CD4-positive, alpha-beta T cell (primary cell): ENCODE measurements around the gene NDUFS7. TPM values are rescaled to one million over a fixed set of nuclear protein-coding genes. Genes with fewer than 3 reads are reported as not detected.
A peak's percentile ranks its signal among the peaks of the same experiment; 100 is the strongest.

Experiments
- ATAC-seq: fragments of 200-7000 bp; cut with Tn5 transposase; one replicate; pipeline ENCODE4 v1.10.0; 2022; ENCODE audit warnings: mild to moderate bottlenecking; ENCODE audit not compliant: poor library complexity
- CTCF ChIA-PET: fragments of 350-600 bp; sonication (Branson Sonifier 250); formaldehyde crosslinking; loops from one replicate; lab custom pipeline; 2021; ENCODE audit warnings: antibody characterized with exemption, inconsistent platforms; lab: Charles Lee
- POLR2A ChIA-PET: fragments of 350-600 bp; sonication (Branson Sonifier 250); formaldehyde crosslinking; loops from one replicate; lab custom pipeline; 2021; ENCODE audit warnings: antibody characterized with exemption, inconsistent platforms; lab: Charles Lee
- DNase-seq, 14 experiments: peaks; one replicate each; pipeline ENCODE4 v3.0.0-alpha.2; 2013 to 2020; ENCODE audit warnings: mixed read lengths in 2 of 14
- H3K27ac ChIP-seq, 2 donors: one replicate each; pipeline versions ENCODE4 v1.5.1 to v1.7.0; 2013; ENCODE audit warnings: low read length in 2 of 2, low read depth in 1 of 2, mild to moderate bottlenecking in 1 of 2
- H3K27me3 ChIP-seq, 2 experiments: 1 replicate in 1 of 2; 2 replicates in 1 of 2; pipeline versions ENCODE4 v1.6.1 to v1.7.0; 2013; ENCODE audit warnings: low read length in 2 of 2, control low read depth in 1 of 2, mild to moderate bottlenecking in 1 of 2, moderate library complexity in 1 of 2; ENCODE audit not compliant: insufficient read depth in 2 of 2, control insufficient read depth in 1 of 2
- H3K36me3 ChIP-seq: one replicate; pipeline ENCODE4 v1.6.1; 2013; ENCODE audit warnings: low read length, control low read depth; ENCODE audit not compliant: insufficient read depth
- H3K4me1 ChIP-seq: one replicate; pipeline ENCODE4 v1.6.1; 2013; ENCODE audit warnings: low read length, control low read depth; ENCODE audit not compliant: insufficient read depth
- H3K4me3 ChIP-seq: one replicate; pipeline ENCODE4 v1.5.1; 2013; ENCODE audit warnings: mild to moderate bottlenecking, low read length, moderate library complexity
- H3K9me3 ChIP-seq, 2 experiments: 1 replicate in 1 of 2; 2 replicates in 1 of 2; pipeline versions ENCODE4 v1.6.1 to v1.7.0; 2013; ENCODE audit warnings: low read length in 2 of 2, mild to moderate bottlenecking in 2 of 2, control low read depth in 1 of 2, moderate library complexity in 1 of 2; ENCODE audit not compliant: control insufficient read depth in 1 of 2, insufficient read depth in 1 of 2
- H3K27ac Mint-ChIP-seq: one replicate; pipeline ENCODE4 v1.8.0; 2020; ENCODE audit warnings: mixed read lengths
- H3K27me3 Mint-ChIP-seq: one replicate; pipeline ENCODE4 v1.8.0; 2021; ENCODE audit warnings: mixed read lengths
- H3K36me3 Mint-ChIP-seq: one replicate; pipeline ENCODE4 v1.8.0; 2021; ENCODE audit warnings: low read depth, mixed read lengths
- H3K4me1 Mint-ChIP-seq: one replicate; pipeline ENCODE4 v1.8.0; 2021; ENCODE audit warnings: low read depth, mixed read lengths
- H3K4me3 Mint-ChIP-seq: one replicate; pipeline ENCODE4 v1.8.0; 2020; ENCODE audit warnings: mild to moderate bottlenecking, mixed read lengths
- H3K9me3 Mint-ChIP-seq: one replicate; pipeline ENCODE4 v1.8.0; 2020; ENCODE audit warnings: mixed read lengths
- CTCF ChIP-seq: fragments of 200-600 bp; IDR thresholded peaks from one replicate; pipeline ENCODE4 v1.8.0; 2022; ENCODE audit warnings: antibody characterized with exemption, mild to moderate bottlenecking
- intact Hi-C, 2 experiments: fragments of 100-400 bp; cut with DNase I in 1 of 2; cut with micrococcal nuclease in 1 of 2; formaldehyde crosslinking; loops; one replicate each; pipeline versions ENCODE4 v1.15.1 to v1.9.0; 2023 to 2025; cut with DNase I, micrococcal nuclease
- total RNA-seq, 174 experiments: library from RNA in 2 of 174; stranded (reverse) in 2 of 174; gene quantifications; one replicate each; pipeline ENCODE4 v1.2.3 and lab custom pipeline; 2021 to 2026

Gene NDUFS7
- total RNA-seq, 2 experiments from 2014 or later: 40.0 to 42.6 TPM

DNA sequence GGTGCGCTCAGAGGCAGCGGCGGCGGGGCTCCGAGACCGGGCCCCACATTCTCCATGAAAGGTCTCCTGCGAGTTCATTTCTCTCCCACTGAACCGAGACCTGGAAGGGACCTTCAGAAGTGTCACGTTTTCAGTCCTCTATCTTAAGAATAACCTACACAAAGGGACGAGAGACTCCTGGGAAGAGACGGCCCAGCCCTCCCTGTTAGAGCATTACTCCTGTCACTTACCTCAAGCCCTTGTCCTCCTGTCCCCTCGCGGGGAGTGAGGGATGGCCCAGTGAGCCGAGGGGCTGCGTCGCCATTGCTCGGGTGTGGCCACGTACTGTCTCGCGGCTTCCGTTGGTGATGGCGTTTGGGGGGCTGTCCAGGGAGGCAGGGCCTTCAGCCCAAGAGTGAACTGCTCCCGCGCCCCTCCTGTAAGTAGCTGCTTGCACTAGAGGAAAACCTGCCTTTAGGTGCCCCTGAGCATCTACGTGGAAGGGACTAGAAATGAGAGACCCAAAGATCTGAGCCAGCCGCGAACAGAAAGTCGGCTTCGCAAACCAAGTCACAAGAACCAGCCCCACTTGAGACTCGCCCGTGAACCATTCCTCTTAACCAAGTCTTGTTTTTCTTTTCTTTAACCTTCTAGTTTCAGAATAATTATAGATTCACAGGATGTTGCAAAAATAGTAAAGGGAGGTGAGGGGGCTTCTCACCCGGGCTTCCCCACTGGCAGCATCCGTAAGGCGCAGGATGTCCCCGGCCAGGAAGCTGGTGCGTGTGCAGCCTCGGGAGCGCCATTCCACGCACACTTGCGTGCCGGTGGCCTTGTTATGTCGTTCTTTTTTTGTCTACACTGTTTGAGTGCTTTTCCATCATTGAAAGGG lies 21.1 kb upstream of the NDUFS7 start:
- Histone ChIP-seq H3K36me3 (peaks cover 41% of the 10 kb centered on the region), H3K4me1 (peaks cover 17% of the 10 kb centered on the region), H3K27ac (no peak overlapping the region), H3K4me3 (no peak overlapping the region), H3K27me3 (no peaks in the 10 kb centered on the region), H3K9me3 (no peaks in the 10 kb centered on the region)
- Mint-ChIP-seq H3K36me3 (peaks cover 49% of the 10 kb centered on the region), H3K9me3 (no peaks in the 10 kb centered on the region), H3K4me3 (no peak overlapping the region), H3K4me1 (peaks cover 23% of the 10 kb centered on the region), H3K27ac (no peak overlapping the region), H3K27me3 (no peaks in the 10 kb centered on the region)
- intact Hi-C loops: no loop called here
- CTCF ChIA-PET: no interaction called here
- POLR2A ChIA-PET: no interaction called here
- ATAC-seq (no peak), DNase-seq (no peak)
- no peak for TF ChIP-seq CTCF

GRCh38 chr19:1363599-1363998 lies 20.1 kb upstream of the NDUFS7 start:
- Mint-ChIP-seq H3K9me3 (no peaks in the 10 kb centered on the region), H3K4me3 (peak overlapping the region; percentile 74), H3K27ac (peak overlapping the region; percentile 79), H3K4me1 (peaks cover 23% of the 10 kb centered on the region), H3K36me3 (peaks cover 39% of the 10 kb centered on the region), H3K27me3 (no peaks in the 10 kb centered on the region)
- Histone ChIP-seq H3K36me3 (peaks cover 38% of the 10 kb centered on the region), H3K27ac (no peak overlapping the region), H3K4me1 (peaks cover 17% of the 10 kb centered on the region), H3K4me3 (peak overlapping the region; percentile 12), H3K9me3 (no peaks in the 10 kb centered on the region), H3K27me3 (no peaks in the 10 kb centered on the region)
- DNase-seq: peak in 4 of 14 experiments; percentile 37 to 63 (median 48)
- intact Hi-C loops: no loop called here
- ATAC-seq: peak; percentile 66
- TF ChIP-seq CTCF: no peak
- ChIA-PET CTCF (no interaction called here), POLR2A (no interaction called here)

DNA sequence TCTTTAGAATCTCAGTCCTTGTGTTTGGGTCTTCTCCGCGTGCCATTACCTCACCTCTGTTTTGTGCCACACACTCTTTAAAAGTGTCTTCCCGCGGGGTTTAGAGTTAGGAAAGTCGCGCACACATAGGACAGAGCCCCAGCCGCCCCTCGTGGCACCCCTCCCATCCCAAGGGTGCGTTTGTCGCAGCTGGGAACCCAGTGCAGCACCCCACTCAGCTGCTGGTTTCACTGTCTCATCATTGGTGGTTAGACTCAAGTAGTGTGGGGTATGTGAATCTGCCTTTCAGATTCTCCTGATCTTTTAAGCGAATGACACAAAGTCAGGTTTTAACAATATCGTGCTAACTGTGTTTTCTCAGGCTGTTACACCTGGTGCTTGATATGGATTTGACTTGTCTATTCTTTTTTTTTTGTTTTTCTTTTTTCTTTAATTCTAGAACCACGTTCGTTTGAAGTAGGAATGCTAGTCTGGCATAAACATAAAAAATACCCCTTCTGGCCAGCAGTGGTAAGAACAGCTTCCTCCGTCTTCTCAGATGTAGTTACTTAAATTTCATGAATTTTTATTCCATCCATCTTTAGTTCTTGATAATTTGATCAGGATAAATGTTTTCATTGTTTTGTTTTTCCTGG lies 19.5 kb upstream of the NDUFS7 start:
- Mint-ChIP-seq H3K4me1 (peaks cover 23% of the 10 kb centered on the region), H3K27ac (peak overlapping the region; percentile 79), H3K27me3 (no peaks in the 10 kb centered on the region), H3K4me3 (peak overlapping the region; percentile 74), H3K36me3 (peaks cover 35% of the 10 kb centered on the region), H3K9me3 (no peaks in the 10 kb centered on the region)
- intact Hi-C loops: no loop called here
- peak in 3 of 14 experiments; percentile 21 to 48 (median 47) for DNase-seq
- ChIA-PET POLR2A (no interaction called here), CTCF (interaction anchor here (0.9 kb wide), 1 partner anchor 10 kb away, joined by 5 read pairs; a partner anchor contains a TSS)
- H3K36me3 ChIP-seq: peaks cover 32% of the 10 kb centered on the region
- H3K4me3 ChIP-seq: peak overlapping the region; percentile 17
- H3K4me1 ChIP-seq: peaks cover 17% of the 10 kb centered on the region
- TF ChIP-seq CTCF: peak; percentile 38
- H3K27ac ChIP-seq: no peak overlapping the region
- no peaks in the 10 kb centered on the region for H3K27me3 ChIP-seq
- H3K9me3 ChIP-seq: no peaks in the 10 kb centered on the region
- ATAC-seq: peak; percentile 74
